HCT116 (cell line): ENCODE measurements around the gene FCRL2. TPM values are rescaled to one million over a fixed set of nuclear protein-coding genes. Genes with fewer than 3 reads are reported as not detected.

ENCODE experiments used
- ATAC-seq: fragments of 200-7000 bp; cut with Tn5 transposase; 2 replicates; pipeline ENCODE4 v1.9.1; 2020; ENCODE audit warnings: mild to moderate bottlenecking, moderate library complexity
- BruUV-seq: library from RNA; stranded (reverse); fragments of 400-500 nt; replicated peaks from 2 replicates; lab custom pipeline; 2021; lab: Mats Ljungman, UMichigan
- CTCF ChIA-PET: fragments of 300-600 bp; sonication (Branson Sonifier 250); formaldehyde crosslinking; loops from one replicate; lab custom pipeline; 2021; ENCODE audit warnings: antibody characterized with exemption; lab: Charles Lee
- POLR2A ChIA-PET: fragments of 300-600, 350-600 bp; sonication (Branson Sonifier 250); formaldehyde crosslinking; loops from one replicate; lab custom pipeline; 2021; ENCODE audit warnings: antibody characterized with exemption; lab: Charles Lee
- RAD21 ChIA-PET, 2 experiments: fragments of 300-600 bp; sonication (Branson Sonifier 250); formaldehyde crosslinking; loops; one replicate each; lab custom pipeline; 2023; ENCODE audit warnings: low total read pairs in 2 of 2; ENCODE audit not compliant: uncharacterized antibody in 2 of 2, unreplicated experiment in 2 of 2, low non-redundant PET in 1 of 2; lab: Charles Lee
- DNase-seq: peaks from one replicate; pipeline ENCODE4 v3.0.0-alpha.2; 2010; ENCODE audit warnings: low read depth, low spot score
- H2AFZ ChIP-seq: fragments of 200-600 bp; shearing (Covaris generic), sonication (generic); 2 replicates; pipeline ENCODE4 v1.6.1; 2017; ENCODE audit warnings: low read depth, mixed run types, mixed read lengths, antibody characterized with exemption, low read length; ENCODE audit not compliant: poor library complexity, severe bottlenecking
- H3K27ac ChIP-seq: 2 replicates; pipeline ENCODE4 v1.5.1; 2012; ENCODE audit warnings: low read depth, low read length
- H3K27me3 ChIP-seq: fragments of 200-600 bp; sonication (generic); 2 replicates; pipeline ENCODE4 v1.6.1; 2016; ENCODE audit warnings: mixed run types, low read length, mixed read lengths; ENCODE audit not compliant: insufficient read depth
- H3K36me3 ChIP-seq, 2 experiments: fragments of 200-500 bp in 1 of 2; fragments of 200-600 bp in 1 of 2; sonication (Bioruptor generic) in 1 of 2; sonication (generic) in 1 of 2; 2 replicates each; pipeline versions ENCODE4 v1.5.1 to v1.6.1; 2014 to 2016; ENCODE audit warnings: low read length in 2 of 2, inconsistent platforms in 1 of 2, mixed read lengths in 1 of 2, mixed run types in 1 of 2; ENCODE audit not compliant: insufficient read depth in 2 of 2, control insufficient read depth in 1 of 2
- H3K4me1 ChIP-seq, 2 experiments: fragments of 200-600 bp in 1 of 2; sonication (generic) in 1 of 2; 2 replicates each; pipeline versions ENCODE4 v1.5.1 to v1.6.1; 2012 to 2017; ENCODE audit warnings: low read length in 2 of 2, inconsistent platforms in 1 of 2, mild to moderate bottlenecking in 1 of 2, mixed read lengths in 1 of 2, mixed run types in 1 of 2, moderate library complexity in 1 of 2; ENCODE audit not compliant: insufficient read depth in 2 of 2, control insufficient read depth in 1 of 2
- H3K4me2 ChIP-seq: fragments of 200-600 bp; sonication (generic); 2 replicates; pipeline ENCODE4 v1.6.1; 2017; ENCODE audit warnings: mixed run types, low read length, mixed read lengths
- H3K4me3 ChIP-seq, 2 experiments: fragments of 200-600 bp in 1 of 2; sonication (generic) in 1 of 2; replicated peaks in 1 of 2; 2 replicates each; pipeline ENCODE4 v1.5.1; 2011 to 2016; ENCODE audit warnings: low read length in 2 of 2, control low read depth in 1 of 2, low read depth in 1 of 2, mild to moderate bottlenecking in 1 of 2, mixed read lengths in 1 of 2, mixed run types in 1 of 2
- H3K79me2 ChIP-seq: fragments of 200-600 bp; sonication (generic); 2 replicates; pipeline ENCODE4 v1.6.1; 2017; ENCODE audit warnings: mild to moderate bottlenecking, mixed run types, low read length, moderate library complexity, mixed read lengths; ENCODE audit not compliant: insufficient read depth
- H3K9ac ChIP-seq: fragments of 200-600 bp; sonication (generic); 2 replicates; pipeline ENCODE4 v1.6.1; 2016; ENCODE audit warnings: low read length, mixed read lengths
- H3K9me2 ChIP-seq: fragments of 200-600 bp; sonication (generic), shearing (Covaris generic); 2 replicates; pipeline ENCODE4 v1.6.1; 2017; ENCODE audit warnings: mixed run types, mild to moderate bottlenecking, moderate library complexity; ENCODE audit not compliant: insufficient read depth
- H3K9me3 ChIP-seq, 2 experiments: fragments of 200-500 bp in 1 of 2; fragments of 200-600 bp in 1 of 2; sonication (Bioruptor generic) in 1 of 2; sonication (generic) in 1 of 2; 2 replicates each; pipeline ENCODE4 v1.6.1; 2014 to 2017; ENCODE audit warnings: low read length in 2 of 2, mixed read lengths in 2 of 2, inconsistent platforms in 1 of 2, low read depth in 1 of 2, mild to moderate bottlenecking in 1 of 2, mixed run types in 1 of 2, moderate library complexity in 1 of 2; ENCODE audit not compliant: control insufficient read depth in 1 of 2, insufficient read depth in 1 of 2
- H4K20me1 ChIP-seq: fragments of 200-600 bp; sonication (generic), shearing (Covaris generic); 2 replicates; pipeline ENCODE4 v1.6.1; 2017; ENCODE audit warnings: mixed run types, mild to moderate bottlenecking, moderate library complexity; ENCODE audit not compliant: insufficient read depth
- CBX3 ChIP-seq: IDR thresholded peaks from 2 replicates; pipeline ENCODE4 v1.6.1; 2012; ENCODE audit warnings: low read depth
- EGR1 ChIP-seq: IDR thresholded peaks from 2 replicates; pipeline ENCODE4 v1.6.1; 2012; ENCODE audit warnings: low read depth
- ELF1 ChIP-seq: IDR thresholded peaks from 2 replicates; pipeline ENCODE4 v1.6.1; 2012; ENCODE audit warnings: low read depth, borderline replicate concordance
- JUND ChIP-seq: IDR thresholded peaks from 2 replicates; pipeline ENCODE4 v1.6.1; 2012
- POLR2A ChIP-seq: IDR thresholded peaks from 2 replicates; pipeline ENCODE4 v1.7.0; 2011; ENCODE audit warnings: borderline replicate concordance; ENCODE audit not compliant: insufficient read depth, insufficient read length; ENCODE audit errors: extremely low read depth
- POLR2AphosphoS5 ChIP-seq: IDR thresholded peaks from 2 replicates; pipeline ENCODE4 v1.6.1; 2011; ENCODE audit warnings: mild to moderate bottlenecking, low read depth, low read length, moderate library complexity
- RAD21 ChIP-seq: IDR thresholded peaks from 2 replicates; pipeline ENCODE4 v1.6.1; 2012; ENCODE audit warnings: low read depth, mild to moderate bottlenecking
- SIN3A ChIP-seq: IDR thresholded peaks from 2 replicates; pipeline ENCODE4 v1.6.1; 2012; ENCODE audit warnings: low read depth
- SP1 ChIP-seq: IDR thresholded peaks from 2 replicates; pipeline ENCODE4 v1.6.1; 2012; ENCODE audit warnings: low read depth
- SRF ChIP-seq: IDR thresholded peaks from 2 replicates; pipeline ENCODE4 v1.6.1; 2012; ENCODE audit warnings: low read depth
- ZNF274 ChIP-seq: fragments of 200-500 bp; sonication (Bioruptor generic); IDR thresholded peaks from 2 replicates; pipeline ENCODE4 v1.6.1; 2014; ENCODE audit warnings: mild to moderate bottlenecking, low read depth, low read length, inconsistent platforms
- intact Hi-C: fragments of 100-400 bp; cut with micrococcal nuclease; formaldehyde crosslinking; loops from 2 replicates; pipeline ENCODE4 v1.10.0; 2022
- total RNA-seq: library from RNA; stranded (reverse); gene quantifications from one replicate; pipeline ENCODE4 v1.2.1, GENCODE V29; 2021; ENCODE audit not compliant: unreplicated experiment
- TF ChIP-seq, protein P1 (sequence below), 3 experiments: fragments of 200-600 bp in 1 of 3; sonication (generic) in 1 of 3; IDR thresholded peaks in 2 of 3; conservative IDR thresholded peaks in 1 of 3; 2 replicates each; pipeline ENCODE4 v1.5.1; 2012 to 2017; ENCODE audit warnings: low read depth in 2 of 3, low read length in 2 of 3, antibody characterized with exemption in 1 of 3, borderline replicate concordance in 1 of 3, control low read depth in 1 of 3, mild to moderate bottlenecking in 1 of 3, mixed read lengths in 1 of 3, mixed run types in 1 of 3, moderate library complexity in 1 of 3; ENCODE audit not compliant: insufficient read depth in 1 of 3
- TF ChIP-seq, protein P2 (sequence below): IDR thresholded peaks from 2 replicates; pipeline ENCODE4 v1.6.1; 2011; ENCODE audit warnings: mild to moderate bottlenecking, low read length, moderate library complexity; ENCODE audit not compliant: insufficient replicate concordance; ENCODE audit errors: extremely low read depth
- TF ChIP-seq, protein P3 (sequence below): IDR thresholded peaks from 2 replicates; pipeline ENCODE4 v1.6.1; 2012

Gene FCRL2
- total RNA-seq, 1 experiment from 2014 or later: not detected

DNA sequence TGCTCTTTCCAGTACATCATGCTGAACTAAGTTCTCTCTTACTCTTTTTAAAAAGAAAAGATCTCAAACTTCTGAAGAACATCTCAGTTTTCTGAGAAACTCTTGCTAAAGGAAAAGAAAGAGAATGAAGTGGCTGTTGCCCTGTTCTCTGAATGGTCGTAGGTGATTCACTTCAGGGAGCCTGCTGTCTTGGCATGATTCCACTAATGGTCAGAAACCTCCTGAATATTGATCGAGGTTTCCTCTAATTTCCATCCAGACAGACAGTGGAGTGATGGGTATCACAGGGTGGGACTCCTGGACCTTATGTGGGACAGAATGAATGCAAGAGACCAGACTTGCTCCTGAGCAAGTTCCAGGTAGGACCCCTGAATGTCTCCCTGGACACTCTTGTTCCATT is 2.5 kb downstream of the FCRL2 start:
- Histone ChIP-seq H4K20me1 (no peaks in the 10 kb centered on the region), H3K4me1 (no peaks in the 10 kb centered on the region), H3K4me3 (no peak overlapping the region), H3K4me2 (no peak overlapping the region), H3K9me2 (no peaks in the 10 kb centered on the region), H3K9ac (no peak overlapping the region), H3K9me3 (no peaks in the 10 kb centered on the region), H3K79me2 (no peaks in the 10 kb centered on the region), H3K36me3 (no peaks in the 10 kb centered on the region), H3K27ac (no peak overlapping the region), H2AFZ (no peak overlapping the region), H3K27me3 (peaks cover 22% of the 10 kb centered on the region)
- DNase-seq: no peak
- intact Hi-C loops: loop anchor here (5.0 kb wide), 1 partner anchor 173 kb away; no protein-coding TSS in a partner anchor
- no TSS peak for BruUV-seq
- ATAC-seq: no peak
- ChIA-PET RAD21 (no interaction called here), POLR2A (no interaction called here), CTCF (no interaction called here)
- TF ChIP-seq CBX3: no peak
- TF ChIP-seq, protein P1, sequence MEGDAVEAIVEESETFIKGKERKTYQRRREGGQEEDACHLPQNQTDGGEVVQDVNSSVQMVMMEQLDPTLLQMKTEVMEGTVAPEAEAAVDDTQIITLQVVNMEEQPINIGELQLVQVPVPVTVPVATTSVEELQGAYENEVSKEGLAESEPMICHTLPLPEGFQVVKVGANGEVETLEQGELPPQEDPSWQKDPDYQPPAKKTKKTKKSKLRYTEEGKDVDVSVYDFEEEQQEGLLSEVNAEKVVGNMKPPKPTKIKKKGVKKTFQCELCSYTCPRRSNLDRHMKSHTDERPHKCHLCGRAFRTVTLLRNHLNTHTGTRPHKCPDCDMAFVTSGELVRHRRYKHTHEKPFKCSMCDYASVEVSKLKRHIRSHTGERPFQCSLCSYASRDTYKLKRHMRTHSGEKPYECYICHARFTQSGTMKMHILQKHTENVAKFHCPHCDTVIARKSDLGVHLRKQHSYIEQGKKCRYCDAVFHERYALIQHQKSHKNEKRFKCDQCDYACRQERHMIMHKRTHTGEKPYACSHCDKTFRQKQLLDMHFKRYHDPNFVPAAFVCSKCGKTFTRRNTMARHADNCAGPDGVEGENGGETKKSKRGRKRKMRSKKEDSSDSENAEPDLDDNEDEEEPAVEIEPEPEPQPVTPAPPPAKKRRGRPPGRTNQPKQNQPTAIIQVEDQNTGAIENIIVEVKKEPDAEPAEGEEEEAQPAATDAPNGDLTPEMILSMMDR (IDR thresholded peaks at IDR 0.05 in 2 of 3, conservative IDR thresholded peaks at IDR 0.05 in 1 of 3; ENCODE audit: borderline replicate concordance in 1 of 3, insufficient read depth in 1 of 3, low read depth in 2 of 3, low read length in 2 of 3): no peak
- no peak for TF ChIP-seq JUND
- no peak for TF ChIP-seq POLR2A
- TF ChIP-seq EGR1: no peak
- no peak for TF ChIP-seq ZNF274
- no peak for TF ChIP-seq POLR2AphosphoS5
- TF ChIP-seq, protein P2, sequence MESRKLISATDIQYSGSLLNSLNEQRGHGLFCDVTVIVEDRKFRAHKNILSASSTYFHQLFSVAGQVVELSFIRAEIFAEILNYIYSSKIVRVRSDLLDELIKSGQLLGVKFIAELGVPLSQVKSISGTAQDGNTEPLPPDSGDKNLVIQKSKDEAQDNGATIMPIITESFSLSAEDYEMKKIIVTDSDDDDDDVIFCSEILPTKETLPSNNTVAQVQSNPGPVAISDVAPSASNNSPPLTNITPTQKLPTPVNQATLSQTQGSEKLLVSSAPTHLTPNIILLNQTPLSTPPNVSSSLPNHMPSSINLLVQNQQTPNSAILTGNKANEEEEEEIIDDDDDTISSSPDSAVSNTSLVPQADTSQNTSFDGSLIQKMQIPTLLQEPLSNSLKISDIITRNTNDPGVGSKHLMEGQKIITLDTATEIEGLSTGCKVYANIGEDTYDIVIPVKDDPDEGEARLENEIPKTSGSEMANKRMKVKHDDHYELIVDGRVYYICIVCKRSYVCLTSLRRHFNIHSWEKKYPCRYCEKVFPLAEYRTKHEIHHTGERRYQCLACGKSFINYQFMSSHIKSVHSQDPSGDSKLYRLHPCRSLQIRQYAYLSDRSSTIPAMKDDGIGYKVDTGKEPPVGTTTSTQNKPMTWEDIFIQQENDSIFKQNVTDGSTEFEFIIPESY: no peak
- no peak for TF ChIP-seq SIN3A
- TF ChIP-seq, protein P3, sequence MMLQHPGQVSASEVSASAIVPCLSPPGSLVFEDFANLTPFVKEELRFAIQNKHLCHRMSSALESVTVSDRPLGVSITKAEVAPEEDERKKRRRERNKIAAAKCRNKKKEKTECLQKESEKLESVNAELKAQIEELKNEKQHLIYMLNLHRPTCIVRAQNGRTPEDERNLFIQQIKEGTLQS: no peak
- no peak for TF ChIP-seq RAD21
- no peak for TF ChIP-seq SP1
- TF ChIP-seq ELF1: no peak
- no peak for TF ChIP-seq SRF
